A549 (cell line): ENCODE data around the gene CAPN9. TPM values are rescaled to one million over a fixed set of nuclear protein-coding genes. Genes with fewer than 3 reads are reported as not detected.

Experiments used
- ATAC-seq, 2 experiments: fragments of 200-7000 bp in 1 of 2; fragments of >200 bp in 1 of 2; cut with Nextera tagmentation in 1 of 2; cut with Tn5 transposase in 1 of 2; 3 replicates each; pipeline versions ENCODE4 v1.8.0 to v1.9.1; 2018 to 2020; ENCODE audit warnings: mild to moderate bottlenecking in 1 of 2, moderate library complexity in 1 of 2
- CTCF ChIA-PET: fragments of 300-600 bp; sonication (Branson Sonifier 250); formaldehyde crosslinking; extraction: SDS; loops from one replicate; lab custom pipeline; 2021; ENCODE audit warnings: antibody characterized with exemption, inconsistent platforms; lab: Yijun Ruan, JAX
- POLR2A ChIA-PET: fragments of 350-600 bp; formaldehyde crosslinking; extraction: SDS; loops from one replicate; lab custom pipeline; 2021; ENCODE audit warnings: antibody characterized with exemption, inconsistent platforms; lab: Yijun Ruan, JAX
- DNase-seq, 2 experiments: peaks; one replicate each; pipeline versions ENCODE4 v3.0.0 to v3.0.0-alpha.2; 2011 to 2016; ENCODE audit warnings: low read depth in 1 of 2, low spot score in 1 of 2
- FAIRE-seq: peaks from 2 replicates; lab custom pipeline; 2011; peaks lifted over from hg19 to GRCh38; lab: Jason Lieb, UNC
- H3K27ac ChIP-seq, 2 experiments: fragments of >200 bp; sonication (Bioruptor Twin); formaldehyde crosslinking; 3 replicates each; pipeline ENCODE4 v1.5.1; 2016 to 2017
- H3K4me1 ChIP-seq: fragments of >200 bp; sonication (Bioruptor Twin); formaldehyde crosslinking; 3 replicates; pipeline ENCODE4 v1.6.1; 2016
- H3K4me2 ChIP-seq: fragments of >200 bp; sonication (Bioruptor Twin); formaldehyde crosslinking; 3 replicates; pipeline ENCODE4 v1.6.1; 2016
- H3K4me3 ChIP-seq: fragments of >200 bp; sonication (Bioruptor Twin); formaldehyde crosslinking; 3 replicates; pipeline ENCODE4 v1.5.1; 2016
- H3K9me3 ChIP-seq: fragments of >200 bp; sonication (Bioruptor Twin); formaldehyde crosslinking; 3 replicates; pipeline ENCODE4 v1.6.1; 2016
- BCL3 ChIP-seq: fragments of >200 bp; sonication (Bioruptor Twin); formaldehyde crosslinking; IDR thresholded peaks from 3 replicates; pipeline ENCODE4 v1.6.1; 2016
- BHLHE40 ChIP-seq: IDR thresholded peaks from 2 replicates; pipeline ENCODE4 v1.6.1; 2012; ENCODE audit warnings: low read depth, low read length, inconsistent platforms
- FOSB ChIP-seq: fragments of 250-450 bp; sonication (Bioruptor Pico); IDR thresholded peaks from 2 replicates; pipeline ENCODE4 v1.5.0; 2020; ENCODE audit warnings: mild to moderate bottlenecking, moderate library complexity
- FOSL2 ChIP-seq, 2 experiments: fragments of 450-650 bp in 1 of 2; fragments of >200 bp in 1 of 2; sonication (Bioruptor Twin) in 1 of 2; formaldehyde crosslinking; IDR thresholded peaks; 2 replicates each; pipeline versions ENCODE4 v1.5.0 to v1.6.1; 2016 to 2020; ENCODE audit warnings: mild to moderate bottlenecking in 1 of 2, moderate library complexity in 1 of 2
- FOXS1 ChIP-seq: fragments of 250-450 bp; sonication (Bioruptor Pico); IDR thresholded peaks from 2 replicates; pipeline ENCODE4 v1.5.0; 2020; ENCODE audit warnings: mild to moderate bottlenecking, moderate library complexity
- HES2 ChIP-seq: fragments of >200 bp; sonication (Bioruptor Twin); formaldehyde crosslinking; IDR thresholded peaks from 2 replicates; pipeline ENCODE4 v1.6.1; 2016
- HMGXB4 ChIP-seq: fragments of 250-450 bp; sonication (Bioruptor Pico); IDR thresholded peaks from 2 replicates; pipeline ENCODE4 v1.5.0; 2021; ENCODE audit warnings: mild to moderate bottlenecking, moderate library complexity, borderline replicate concordance
- JUN ChIP-seq, 2 experiments: fragments of >200 bp; sonication (Bioruptor Twin); formaldehyde crosslinking; IDR thresholded peaks; 2 replicates in 1 of 2; 3 replicates in 1 of 2; pipeline ENCODE4 v1.6.1; 2016 to 2017
- MAFK ChIP-seq: fragments of 450-650 bp; IDR thresholded peaks from 2 replicates; pipeline ENCODE4 v1.6.1; 2014; ENCODE audit not compliant: partially characterized antibody
- POLR2AphosphoS2 ChIP-seq: conservative IDR thresholded peaks from 2 replicates; pipeline ENCODE4 v1.6.1; 2012; ENCODE audit warnings: low read length, improper control_type of control experiment, inconsistent platforms
- RAD21 ChIP-seq, 2 experiments: fragments of >200 bp in 1 of 2; sonication (Bioruptor Twin) in 1 of 2; formaldehyde crosslinking in 1 of 2; IDR thresholded peaks in 1 of 2; conservative IDR thresholded peaks in 1 of 2; 2 replicates in 1 of 2; 3 replicates in 1 of 2; pipeline ENCODE4 v1.6.1; 2012 to 2018; ENCODE audit warnings: inconsistent platforms in 1 of 2
- RCOR1 ChIP-seq: fragments of 150-350 bp; IDR thresholded peaks from 2 replicates; pipeline ENCODE4 v1.6.1; 2014; ENCODE audit warnings: antibody characterized with exemption, low read length, low read depth
- RNF2 ChIP-seq: fragments of 200-600 bp; sonication (generic); IDR thresholded peaks from 2 replicates; pipeline ENCODE4 v1.6.1; 2016; ENCODE audit warnings: low read depth, mild to moderate bottlenecking, antibody characterized with exemption, moderate library complexity, borderline replicate concordance
- SMC3 ChIP-seq: fragments of >200 bp; sonication (Bioruptor Twin); formaldehyde crosslinking; IDR thresholded peaks from 3 replicates; pipeline ENCODE4 v1.6.1; 2018; ENCODE audit warnings: inconsistent platforms
- ZC3H11A ChIP-seq: fragments of 450-650 bp; IDR thresholded peaks from 2 replicates; pipeline ENCODE4 v1.6.1; 2014; ENCODE audit warnings: antibody characterized with exemption, mild to moderate bottlenecking
- ZFP36 ChIP-seq: fragments of 450-650 bp; IDR thresholded peaks from 2 replicates; pipeline ENCODE4 v1.6.1; 2014; ENCODE audit warnings: borderline replicate concordance; ENCODE audit not compliant: partially characterized antibody
- ZNF302 ChIP-seq: fragments of 250-450 bp; sonication (Bioruptor Pico); IDR thresholded peaks from 2 replicates; pipeline ENCODE4 v1.9.0; 2021; ENCODE audit warnings: inconsistent platforms, mild to moderate bottlenecking, moderate library complexity
- WGBS: methylation state at CpG from one replicate; pipeline ENCODE4 v1.1.6; 2017; ENCODE audit errors: missing lambda C conversion rate; 5-methylcytosine and 5-hydroxymethylcytosine counted together
- polyA plus RNA-seq, 4 experiments: library from polyadenylated mRNA; depleted of rRNA in 3 of 4; stranded (reverse); fragments of >200 nt; fragmentation: RNase III in 1 of 4; extraction: RNeasy Plus Mini Kit Qiagen cat#74134 plus additional on column Dnase treatment in 1 of 4; gene quantifications; 2 replicates in 3 of 4; 3 replicates in 1 of 4; pipeline ENCODE4 v1.2.3, GENCODE V29; 2011 to 2017

The CAPN9 gene
- polyA plus RNA-seq, 2 of the 4 experiments (the other 2 are of a cell fraction): not detected

- H3K4me2 ChIP-seq: no peak overlapping the region
- no peak for TF ChIP-seq BCL3
- FAIRE-seq (no peak), DNase-seq (no peak), ATAC-seq (no peak)
- H3K4me3 ChIP-seq: no peak overlapping the region
- 57% methylated on average over 15 of the region's 15 CpGs for WGBS
- H3K9me3 ChIP-seq: no peaks in the 10 kb centered on the region
- no peak overlapping the region for H3K27ac ChIP-seq
- POLR2A ChIA-PET: no interaction called here
- CTCF ChIA-PET: interaction anchor here (0.5 kb wide), 1 partner anchor 86 kb away, joined by 5 read pairs; no protein-coding TSS in a partner anchor
- H3K4me1 ChIP-seq: no peaks in the 10 kb centered on the region
Observed at GRCh38 chr1:230768903-230769570, 21.8 kb downstream of the CAPN9 start.

- Histone ChIP-seq H3K4me2 (no peak overlapping the region), H3K4me1 (no peaks in the 10 kb centered on the region), H3K27ac (no peak overlapping the region), H3K9me3 (no peaks in the 10 kb centered on the region), H3K4me3 (no peak overlapping the region)
- no CpG with 5 or more reads among the region's 1 CpG for WGBS
- ATAC-seq: no peak
- CTCF ChIA-PET: interaction anchor here (1.0 kb wide), 1 partner anchor 9 kb away, joined by 3 read pairs; no protein-coding TSS in a partner anchor
- TF ChIP-seq BHLHE40 (no peak), MAFK (no peak), ZFP36 (no peak), JUN (IDR thresholded peaks at IDR 0.05) (no peak), FOXS1 (no peak), HMGXB4 (CRISPR knock-in tag) (no peak), ZNF302 (no peak), FOSB (CRISPR knock-in tag) (no peak), FOSL2 (IDR thresholded peaks at IDR 0.05) (no peak), FOSL2 (CRISPR knock-in tag; IDR thresholded peaks at IDR 0.05) (no peak)
- DNase-seq: no peak
- POLR2A ChIA-PET: no interaction called here
- FAIRE-seq: no peak
Observed at GRCh38 chr1:230770317-230770716, 23.1 kb downstream of the CAPN9 start.

- TF ChIP-seq HES2: no peak
- no peak for TF ChIP-seq HMGXB4 (CRISPR knock-in tag)
- TF ChIP-seq RNF2: no peak
- TF ChIP-seq SMC3: no peak
- no peak for TF ChIP-seq POLR2AphosphoS2
- TF ChIP-seq RCOR1: no peak
- TF ChIP-seq FOSB (CRISPR knock-in tag): no peak
- no peak for TF ChIP-seq ZC3H11A
- no peak for TF ChIP-seq RAD21 (conservative IDR thresholded peaks at IDR 0.05 in 1 of 2, IDR thresholded peaks at IDR 0.05 in 1 of 2)
- ChIA-PET POLR2A (no interaction called here), CTCF (interaction anchor here (1.6 kb wide), 1 partner anchor 439 kb away, joined by 5 read pairs; no protein-coding TSS in a partner anchor)
- FAIRE-seq (no peak), DNase-seq (no peak), ATAC-seq (no peak)
- Histone ChIP-seq H3K4me3 (no peak overlapping the region), H3K27ac (no peak overlapping the region), H3K4me1 (no peaks in the 10 kb centered on the region), H3K9me3 (no peaks in the 10 kb centered on the region), H3K4me2 (no peak overlapping the region)
- 54% methylated on average over 13 of the region's 13 CpGs for WGBS
Observed at GRCh38 chr1:230771773-230772354, 24.7 kb downstream of the CAPN9 start.
